ENCODE measurements around the gene ZSWIM6.

Gene ZSWIM6

DNA sequence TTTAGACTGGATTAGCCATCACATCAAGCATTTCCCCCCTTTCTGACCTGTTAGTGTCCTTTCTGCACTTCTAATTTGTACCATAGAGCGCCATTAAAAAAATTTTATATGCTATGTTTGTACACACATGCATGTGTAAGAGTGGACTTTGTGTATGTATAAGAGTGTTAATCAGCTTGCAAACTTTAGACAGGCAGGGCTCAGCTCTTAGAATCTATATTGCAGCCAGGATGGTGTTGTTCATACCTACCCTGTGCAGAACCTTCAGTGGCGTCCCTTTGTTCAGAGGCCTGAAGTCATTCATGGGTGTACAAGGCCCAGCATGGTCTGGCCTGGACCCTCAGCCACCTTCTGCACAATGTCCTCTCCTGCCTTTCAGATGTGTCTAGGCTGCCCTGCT is 19.7 kb downstream of the ZSWIM6 start:
- Histone ChIP-seq H3K36me3 (ENCODE audit: insufficient read depth, low read length) (no peaks in the 10 kb centered on the region), H3K4me1 (ENCODE audit: insufficient read depth, low read length) (no peaks in the 10 kb centered on the region), H3K9ac (ENCODE audit: low read depth, low read length) (no peak overlapping the region), H3K9me3 (ENCODE audit: control insufficient read depth, insufficient read depth, low read length) (no peaks in the 10 kb centered on the region; the same call in 1 of the 2 replicates)

DNA sequence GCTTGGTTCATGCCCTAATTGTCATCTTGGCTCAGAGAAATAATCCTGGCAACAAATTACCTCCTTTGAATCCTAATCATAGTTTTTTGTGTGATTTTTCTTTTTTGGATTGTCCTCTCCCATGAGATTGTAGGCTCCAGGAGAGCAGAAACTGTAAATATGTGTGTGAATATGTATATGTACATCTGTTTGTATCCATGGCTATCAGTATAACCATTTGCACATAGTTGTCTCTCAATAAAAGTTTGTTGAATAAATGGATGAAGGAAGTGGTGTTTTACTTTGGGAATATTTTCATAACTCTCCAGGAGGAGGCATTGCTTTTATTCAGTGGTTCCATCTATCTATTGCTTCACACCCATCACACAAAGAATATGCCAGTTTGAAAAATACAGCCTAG is 20.1 kb downstream of the ZSWIM6 start:
- H3K4me1 ChIP-seq (ENCODE audit: insufficient read depth, low read length): no peaks in the 10 kb centered on the region
- no peaks in the 10 kb centered on the region for H3K36me3 ChIP-seq (ENCODE audit: insufficient read depth, low read length)
- H3K9me3 ChIP-seq (ENCODE audit: control insufficient read depth, insufficient read depth, low read length): peaks cover under 1% of the 10 kb centered on the region; the same call in 1 of the 2 replicates
- H3K9ac ChIP-seq (ENCODE audit: low read depth, low read length): no peak overlapping the region

DNA sequence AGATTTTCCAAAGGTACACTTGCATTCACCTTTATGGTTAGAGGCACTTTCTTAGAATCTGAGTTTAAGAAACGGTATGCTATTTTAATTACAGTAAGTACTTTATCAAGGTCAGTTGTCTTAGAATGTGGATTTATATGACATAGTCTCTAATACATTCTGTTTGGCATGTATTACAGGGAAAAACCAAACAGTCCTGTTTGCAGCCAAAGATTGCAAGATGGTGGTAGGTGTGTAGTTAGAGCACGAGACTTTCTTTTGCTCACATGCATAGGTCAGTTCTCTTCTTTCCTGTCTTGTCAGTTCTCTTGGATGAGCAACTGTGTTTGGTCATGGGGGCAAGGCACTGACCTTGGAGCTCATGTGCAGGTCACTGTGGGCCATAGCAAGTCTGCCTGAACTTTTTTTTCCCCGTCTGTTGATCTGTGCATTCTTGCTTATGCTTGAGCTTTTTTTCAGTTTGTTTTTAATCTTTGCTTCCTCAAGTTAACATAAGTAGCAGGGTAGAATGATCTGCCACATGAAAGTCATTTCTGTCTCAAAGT is 20.6 kb downstream of the ZSWIM6 start:
- Histone ChIP-seq H3K36me3 (ENCODE audit: insufficient read depth, low read length) (no peaks in the 10 kb centered on the region), H3K9me3 (ENCODE audit: control insufficient read depth, insufficient read depth, low read length) (peaks cover 4% of the 10 kb centered on the region; the same call in 1 of the 2 replicates), H3K4me1 (ENCODE audit: insufficient read depth, low read length) (no peaks in the 10 kb centered on the region), H3K9ac (ENCODE audit: low read depth, low read length) (no peak overlapping the region)

DNA sequence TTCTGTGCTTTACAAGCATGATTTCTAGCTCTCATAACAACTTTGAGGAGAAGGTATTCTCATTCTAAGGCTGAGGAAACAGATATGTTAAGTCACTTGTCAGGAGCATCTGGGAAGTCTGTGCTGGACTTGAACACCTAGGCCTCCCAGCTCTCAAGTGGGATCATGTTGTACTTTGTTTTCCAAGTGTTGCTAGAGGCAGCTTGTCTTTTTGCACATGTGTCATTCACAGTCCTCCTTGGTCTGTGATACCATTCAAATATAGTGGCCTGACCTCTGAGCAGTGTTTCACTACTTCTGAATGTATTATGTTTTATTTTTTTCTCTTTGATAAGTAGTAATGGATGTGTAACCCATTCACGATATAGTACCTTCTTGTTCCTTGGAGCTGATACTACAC is 21.2 kb downstream of the ZSWIM6 start:
- H3K9ac ChIP-seq (ENCODE audit: low read depth, low read length): no peak overlapping the region
- H3K9me3 ChIP-seq (ENCODE audit: control insufficient read depth, insufficient read depth, low read length): peaks cover 4% of the 10 kb centered on the region; the same call in 1 of the 2 replicates
- H3K36me3 ChIP-seq (ENCODE audit: insufficient read depth, low read length): no peaks in the 10 kb centered on the region
- H3K4me1 ChIP-seq (ENCODE audit: insufficient read depth, low read length): no peaks in the 10 kb centered on the region

DNA sequence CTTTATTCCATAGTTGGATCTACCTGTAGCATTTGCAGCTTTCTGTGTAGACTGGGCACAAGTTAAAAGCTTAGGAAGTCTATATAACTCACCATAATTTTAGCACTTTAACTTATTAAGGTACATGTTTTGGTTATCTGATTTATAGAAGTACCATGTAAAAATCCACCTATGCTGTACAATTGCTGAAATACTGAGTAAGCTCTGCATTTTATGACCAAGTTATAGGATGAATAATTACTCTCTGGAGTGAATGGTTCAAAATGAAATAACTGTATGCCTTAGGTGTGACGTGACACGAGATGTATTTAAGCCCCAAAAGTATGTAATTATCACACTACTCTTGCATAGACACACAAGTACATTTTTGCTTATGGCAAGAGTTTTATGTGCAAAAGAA is 22.1 kb downstream of the ZSWIM6 start:
- H3K9ac ChIP-seq (ENCODE audit: low read depth, low read length): no peak overlapping the region
- H3K9me3 ChIP-seq (ENCODE audit: control insufficient read depth, insufficient read depth, low read length): peaks cover 4% of the 10 kb centered on the region; the same call in 1 of the 2 replicates
- no peaks in the 10 kb centered on the region for H3K36me3 ChIP-seq (ENCODE audit: insufficient read depth, low read length)
- no peaks in the 10 kb centered on the region for H3K4me1 ChIP-seq (ENCODE audit: insufficient read depth, low read length)

DNA sequence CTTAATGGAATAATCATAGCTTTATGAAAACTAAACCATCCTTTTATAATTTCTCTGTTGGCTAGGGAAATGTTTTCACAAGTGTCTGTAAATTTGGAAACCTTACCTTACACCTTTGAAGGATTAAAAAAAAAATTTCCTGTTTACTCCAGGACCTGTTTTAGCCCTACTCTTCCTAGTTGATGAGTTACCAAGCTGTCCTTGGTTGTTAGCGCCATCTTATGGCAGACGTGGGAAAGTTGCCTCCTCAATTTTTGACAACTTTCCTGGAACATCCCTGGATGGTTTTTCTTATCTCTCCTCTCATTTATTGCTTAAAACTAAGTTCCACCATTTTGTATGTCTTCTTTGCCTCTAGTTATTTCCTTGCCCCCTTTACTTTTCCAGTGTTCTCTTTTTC is 25.7 kb downstream of the ZSWIM6 start:
- no peaks in the 10 kb centered on the region for H3K36me3 ChIP-seq (ENCODE audit: insufficient read depth, low read length)
- H3K4me1 ChIP-seq (ENCODE audit: insufficient read depth, low read length): no peaks in the 10 kb centered on the region
- H3K9ac ChIP-seq (ENCODE audit: low read depth, low read length): no peak overlapping the region
- peaks cover 4% of the 10 kb centered on the region; the same call in 1 of the 2 replicates for H3K9me3 ChIP-seq (ENCODE audit: control insufficient read depth, insufficient read depth, low read length)

DNA sequence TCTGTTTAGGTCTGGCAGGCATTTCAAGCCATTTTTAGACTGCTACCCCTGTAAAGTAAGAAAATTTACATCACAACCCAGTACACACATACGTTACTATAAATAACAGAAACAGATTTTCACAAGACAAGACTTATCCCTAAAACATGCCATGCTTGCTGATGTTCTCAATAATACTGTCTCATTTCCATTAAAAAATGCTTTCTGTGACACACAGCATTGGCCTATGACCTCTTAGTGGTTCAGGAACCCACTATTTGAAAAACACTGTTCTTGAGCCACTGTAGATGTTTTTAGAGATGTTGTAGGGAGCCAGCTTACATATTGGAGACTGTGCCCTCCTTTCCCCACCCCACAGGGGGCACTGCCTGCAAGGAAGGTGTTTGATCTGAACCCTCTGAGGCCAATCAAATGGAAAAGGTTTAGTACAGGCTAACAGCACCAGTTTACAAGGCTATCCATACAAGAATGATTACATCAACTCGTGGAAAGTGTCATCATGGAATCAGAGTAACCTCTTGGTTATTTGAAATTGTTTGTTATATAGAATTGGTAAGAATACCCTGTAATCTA is 30.8 kb downstream of the ZSWIM6 start:
- Histone ChIP-seq H3K9ac (ENCODE audit: low read depth, low read length) (no peak overlapping the region), H3K4me1 (ENCODE audit: insufficient read depth, low read length) (no peaks in the 10 kb centered on the region), H3K36me3 (ENCODE audit: insufficient read depth, low read length) (no peaks in the 10 kb centered on the region), H3K9me3 (ENCODE audit: control insufficient read depth, insufficient read depth, low read length) (no peaks in the 10 kb centered on the region)

DNA sequence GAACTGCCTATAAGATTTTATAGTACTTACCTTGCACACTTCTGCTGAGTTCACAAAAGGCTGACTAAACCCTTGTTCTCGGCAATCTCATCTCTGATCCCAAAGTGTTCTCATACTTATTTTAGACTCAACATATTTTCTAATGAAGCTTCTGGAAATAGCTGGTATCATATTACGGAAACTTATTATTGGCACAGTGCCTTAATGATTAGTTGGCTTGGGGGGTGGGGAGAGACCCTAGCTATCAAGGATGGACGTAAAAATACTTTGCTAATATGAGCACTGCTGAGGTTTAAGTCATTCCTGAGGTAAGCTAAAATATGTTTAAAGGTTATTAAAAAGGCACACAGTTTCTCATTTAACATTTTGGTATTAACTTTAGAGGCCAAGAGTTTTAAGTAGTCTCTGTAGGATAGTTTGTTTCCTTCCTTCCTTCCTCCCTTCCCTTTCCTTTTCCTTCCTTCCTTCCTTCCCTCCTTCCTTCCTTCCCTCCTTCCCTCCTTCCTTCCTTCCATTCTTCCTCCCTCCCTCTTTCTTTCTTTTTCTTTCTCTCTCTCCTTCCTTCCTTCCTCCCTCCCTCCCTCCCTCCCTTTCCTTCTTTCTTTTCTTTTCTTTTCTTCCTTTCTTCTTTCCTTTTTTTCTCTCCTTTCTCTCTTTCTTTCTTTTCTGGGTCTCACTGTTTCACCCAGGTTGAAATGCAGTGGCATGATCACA is 31.5 kb downstream of the ZSWIM6 start:
- Histone ChIP-seq H3K4me1 (ENCODE audit: insufficient read depth, low read length) (no peaks in the 10 kb centered on the region), H3K9ac (ENCODE audit: low read depth, low read length) (no peak overlapping the region), H3K36me3 (ENCODE audit: insufficient read depth, low read length) (no peaks in the 10 kb centered on the region), H3K9me3 (ENCODE audit: control insufficient read depth, insufficient read depth, low read length) (no peaks in the 10 kb centered on the region)

DNA sequence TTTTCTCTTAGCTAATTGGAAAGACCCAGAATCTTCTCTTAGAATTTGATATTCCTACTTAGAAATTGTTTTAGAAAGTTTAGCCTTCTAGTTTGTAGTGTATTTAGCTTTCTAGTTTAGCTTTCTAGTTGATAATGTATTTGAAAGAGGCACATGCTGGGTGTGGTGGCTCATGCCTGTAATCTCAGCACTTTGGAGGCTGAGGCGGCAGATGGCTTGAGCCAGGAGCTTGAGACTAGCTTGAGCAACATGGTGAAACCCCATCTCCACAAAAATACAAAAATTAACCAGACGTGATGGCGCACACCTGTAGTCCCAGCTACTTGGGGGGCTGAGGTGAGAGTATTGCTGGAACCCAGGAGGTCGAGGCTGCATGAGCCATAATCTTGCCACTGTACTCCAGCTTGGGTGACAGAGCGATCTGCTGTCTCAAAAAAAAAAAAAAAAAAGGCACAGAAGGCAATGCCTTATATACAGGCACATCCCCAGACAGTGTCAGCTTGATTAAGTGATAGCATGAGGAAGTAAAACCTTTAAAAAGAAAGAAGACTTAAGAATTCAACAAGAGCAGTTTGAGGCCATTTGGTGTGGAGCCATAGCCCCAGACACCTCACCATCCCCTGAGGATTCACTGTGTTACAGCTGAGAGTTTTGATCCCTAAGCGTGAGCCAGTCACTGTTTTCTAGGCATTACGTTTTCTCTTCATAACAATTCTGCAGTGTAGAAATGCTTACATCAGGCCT is 34.6 kb downstream of the ZSWIM6 start:
- Histone ChIP-seq H3K4me1 (ENCODE audit: insufficient read depth, low read length) (no peaks in the 10 kb centered on the region), H3K9ac (ENCODE audit: low read depth, low read length) (no peak overlapping the region), H3K36me3 (ENCODE audit: insufficient read depth, low read length) (no peaks in the 10 kb centered on the region), H3K9me3 (ENCODE audit: control insufficient read depth, insufficient read depth, low read length) (no peaks in the 10 kb centered on the region)

DNA sequence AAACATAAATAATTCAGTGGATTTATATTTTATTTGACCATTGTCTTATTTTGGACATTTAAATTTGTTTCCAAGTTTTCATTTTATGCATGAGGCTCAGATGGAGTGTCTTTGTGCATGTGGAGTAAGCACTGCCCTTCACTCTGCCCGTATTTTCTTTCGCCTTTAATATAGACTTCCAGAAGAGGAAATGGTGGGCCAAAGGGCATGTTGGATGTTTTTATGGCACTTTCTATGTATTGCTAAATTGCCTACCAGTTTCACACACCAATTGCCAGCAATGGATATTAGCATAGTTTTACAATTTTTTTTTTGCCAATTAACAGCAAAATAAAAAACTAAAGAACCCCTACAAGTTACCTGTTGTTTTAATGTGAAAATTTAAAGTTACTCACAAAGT is 38.4 kb downstream of the ZSWIM6 start:
- Histone ChIP-seq H3K4me1 (ENCODE audit: insufficient read depth, low read length) (no peaks in the 10 kb centered on the region), H3K36me3 (ENCODE audit: insufficient read depth, low read length) (no peaks in the 10 kb centered on the region), H3K9ac (ENCODE audit: low read depth, low read length) (no peak overlapping the region), H3K9me3 (ENCODE audit: control insufficient read depth, insufficient read depth, low read length) (no peaks in the 10 kb centered on the region)

DNA sequence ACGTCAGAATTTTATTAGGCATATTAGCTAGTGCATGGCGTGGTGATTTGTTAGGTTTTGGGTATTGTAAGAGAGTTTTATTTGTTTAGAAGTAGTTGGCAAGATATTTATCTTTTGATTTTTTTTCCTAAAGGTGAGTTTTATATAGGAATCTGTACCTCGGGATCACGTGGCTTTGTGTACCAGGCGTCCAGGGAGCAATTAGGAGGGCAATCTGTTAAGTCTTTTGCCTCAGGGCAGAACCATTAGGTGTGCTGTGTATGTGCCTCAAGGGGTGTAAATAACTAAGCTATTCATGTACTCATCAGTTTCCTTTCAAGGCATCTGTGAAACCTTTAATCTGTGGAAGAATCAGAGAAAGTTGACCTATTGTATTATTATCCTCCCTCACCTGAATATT is 39.4 kb downstream of the ZSWIM6 start:
- Histone ChIP-seq H3K9me3 (ENCODE audit: control insufficient read depth, insufficient read depth, low read length) (no peaks in the 10 kb centered on the region), H3K9ac (ENCODE audit: low read depth, low read length) (no peak overlapping the region), H3K4me1 (ENCODE audit: insufficient read depth, low read length) (no peaks in the 10 kb centered on the region), H3K36me3 (ENCODE audit: insufficient read depth, low read length) (no peaks in the 10 kb centered on the region)

DNA sequence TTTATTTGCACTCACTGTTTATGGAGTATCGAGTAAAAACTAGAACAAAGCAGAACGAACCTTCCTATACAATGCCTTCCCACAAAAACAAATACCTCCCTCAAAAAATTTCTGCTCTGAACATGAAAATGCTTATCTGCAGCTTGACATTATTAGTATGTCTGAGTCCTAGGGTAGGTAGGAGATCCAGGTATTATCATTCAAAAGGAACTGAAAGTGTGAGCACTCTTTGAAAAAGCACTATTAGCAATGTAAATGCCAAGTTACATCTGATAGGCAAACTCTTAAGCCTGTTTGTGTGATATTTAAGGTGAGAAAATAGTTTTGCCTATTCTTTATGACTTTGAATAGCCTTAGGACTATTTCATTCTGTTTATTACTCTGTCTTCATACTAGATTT is 47.6 kb downstream of the ZSWIM6 start:
- H3K36me3 ChIP-seq (ENCODE audit: insufficient read depth, low read length): no peaks in the 10 kb centered on the region
- peaks cover 11% of the 10 kb centered on the region for H3K4me1 ChIP-seq (ENCODE audit: insufficient read depth, low read length)
- no peak overlapping the region for H3K9ac ChIP-seq (ENCODE audit: low read depth, low read length)
- no peaks in the 10 kb centered on the region for H3K9me3 ChIP-seq (ENCODE audit: control insufficient read depth, insufficient read depth, low read length)

DNA sequence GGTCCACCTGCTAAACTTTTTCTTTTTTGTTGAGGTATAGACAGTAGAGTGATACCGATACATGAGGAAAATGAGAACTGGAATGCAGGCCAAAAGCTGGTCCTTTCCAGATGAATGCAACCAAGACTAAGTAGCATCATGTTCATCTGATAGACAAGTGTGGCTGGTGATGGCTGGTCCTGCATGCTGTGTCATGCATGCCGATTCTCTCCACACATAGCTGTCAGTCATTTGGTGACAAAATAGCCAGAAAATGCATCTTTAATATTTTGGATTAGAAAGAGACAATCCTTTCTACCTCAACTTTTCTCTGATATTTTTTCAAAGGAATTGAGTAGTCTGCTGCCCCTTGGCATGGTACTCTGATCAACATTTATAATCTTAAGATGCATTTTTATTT is 49.9 kb downstream of the ZSWIM6 start:
- H3K9ac ChIP-seq (ENCODE audit: low read depth, low read length): no peak overlapping the region
- peaks cover 11% of the 10 kb centered on the region for H3K4me1 ChIP-seq (ENCODE audit: insufficient read depth, low read length)
- no peaks in the 10 kb centered on the region for H3K36me3 ChIP-seq (ENCODE audit: insufficient read depth, low read length)
- H3K9me3 ChIP-seq (ENCODE audit: control insufficient read depth, insufficient read depth, low read length): no peaks in the 10 kb centered on the region

DNA sequence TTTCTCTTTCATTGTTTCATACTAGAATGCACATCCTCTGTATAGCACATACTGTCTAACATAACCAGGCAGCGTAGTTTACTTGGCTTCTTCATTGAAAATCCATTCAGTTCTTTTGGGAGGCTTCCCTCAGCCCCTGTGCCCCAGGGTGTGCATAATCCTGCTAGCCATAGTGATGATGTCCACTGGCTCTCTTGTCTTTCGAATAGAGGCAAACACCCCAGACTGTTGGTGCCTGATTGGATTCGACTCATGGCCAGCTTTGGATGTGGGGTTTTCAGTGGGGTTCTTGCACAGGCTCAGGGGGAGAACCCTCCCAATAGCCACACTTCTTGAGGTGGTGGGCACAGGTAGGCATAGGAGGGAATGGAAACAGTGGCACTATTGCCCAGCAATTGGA is 53.6 kb downstream of the ZSWIM6 start:
- Histone ChIP-seq H3K9ac (ENCODE audit: low read depth, low read length) (no peak overlapping the region), H3K9me3 (ENCODE audit: control insufficient read depth, insufficient read depth, low read length) (no peaks in the 10 kb centered on the region), H3K4me1 (ENCODE audit: insufficient read depth, low read length) (peaks cover 4% of the 10 kb centered on the region), H3K36me3 (ENCODE audit: insufficient read depth, low read length) (no peaks in the 10 kb centered on the region)
